BE2C (cell line): ENCODE measurements around the gene THRA.

Experiments used
- DNase-seq: peaks from one replicate; pipeline ENCODE4 v3.0.0-alpha.2; 2020
- H3K27me3 ChIP-seq: fragments of 250-450 bp; sonication (Bioruptor Pico); 2 replicates; pipeline ENCODE4 v1.5.1; 2020; ENCODE audit warnings: mild to moderate bottlenecking
- H3K36me3 ChIP-seq: fragments of 250-450 bp; sonication (Bioruptor Pico); 2 replicates; pipeline ENCODE4 v1.5.1; 2020; ENCODE audit warnings: mild to moderate bottlenecking
- H3K4me1 ChIP-seq: fragments of 250-450 bp; sonication (Bioruptor Pico); 2 replicates; pipeline ENCODE4 v1.5.1; 2020
- H3K4me3 ChIP-seq: 2 replicates; pipeline ENCODE4 v1.5.1; 2011; ENCODE audit warnings: low read depth, low read length
- H3K9me3 ChIP-seq: fragments of 250-450 bp; sonication (Bioruptor Pico); 2 replicates; pipeline ENCODE4 v1.5.1; 2020
- CTCF ChIP-seq: IDR thresholded peaks from 2 replicates; pipeline ENCODE4 v1.5.1; 2012; ENCODE audit warnings: mild to moderate bottlenecking, low read depth, low read length

THRA gene

GRCh38 chr17:40032322-40033320 lies 30.1 kb upstream of the THRA start:
- H3K36me3 ChIP-seq: peaks cover 57% of the 10 kb centered on the region
- no peaks in the 10 kb centered on the region for H3K27me3 ChIP-seq
- no peak for TF ChIP-seq CTCF
- no peak for DNase-seq
- no peak overlapping the region for H3K4me3 ChIP-seq
- no peaks in the 10 kb centered on the region for H3K4me1 ChIP-seq
- H3K9me3 ChIP-seq: no peaks in the 10 kb centered on the region

GRCh38 chr17:40033339-40033738 lies 29.4 kb upstream of the THRA start:
- DNase-seq: no peak
- H3K9me3 ChIP-seq: no peaks in the 10 kb centered on the region
- no peak overlapping the region for H3K4me3 ChIP-seq
- no peaks in the 10 kb centered on the region for H3K4me1 ChIP-seq
- H3K27me3 ChIP-seq: no peaks in the 10 kb centered on the region
- TF ChIP-seq CTCF: no peak
- H3K36me3 ChIP-seq: peaks cover 56% of the 10 kb centered on the region

- peaks cover 43% of the 10 kb centered on the region for H3K36me3 ChIP-seq
- DNase-seq: no peak
- no peaks in the 10 kb centered on the region for H3K27me3 ChIP-seq
- no peak for TF ChIP-seq CTCF
- H3K4me3 ChIP-seq: no peak overlapping the region
- peaks cover 6% of the 10 kb centered on the region for H3K4me1 ChIP-seq
- H3K9me3 ChIP-seq: no peaks in the 10 kb centered on the region
These were observed 28.2 kb upstream of the THRA start for GRCh38 chr17:40034426-40035161.

GRCh38 chr17:40035162-40035559 lies 27.6 kb upstream of the THRA start:
- Histone ChIP-seq H3K9me3 (no peaks in the 10 kb centered on the region), H3K27me3 (no peaks in the 10 kb centered on the region), H3K36me3 (peaks cover 39% of the 10 kb centered on the region), H3K4me3 (no peak overlapping the region), H3K4me1 (peaks cover 6% of the 10 kb centered on the region)
- peak; percentile 85 for TF ChIP-seq CTCF
- DNase-seq: peak; percentile 71

- Histone ChIP-seq H3K4me1 (peaks cover 6% of the 10 kb centered on the region), H3K27me3 (no peaks in the 10 kb centered on the region), H3K9me3 (no peaks in the 10 kb centered on the region), H3K4me3 (no peak overlapping the region), H3K36me3 (peaks cover 17% of the 10 kb centered on the region; the same call in 1 of the 2 replicates)
- DNase-seq: peak; percentile 50
- TF ChIP-seq CTCF: peak; percentile 77
These were observed 23.8 kb upstream of the THRA start for GRCh38 chr17:40038882-40039513.
